ENCODE measurements around the gene GPR142. TPM values are rescaled to one million over a fixed set of nuclear protein-coding genes. Genes with fewer than 3 reads are reported as not detected.

The GPR142 gene
- total and polyA plus RNA-seq, 10 of the 15 experiments (the other 5 are each of a cell fraction or from before 2014, with no cell fraction given) = not detected

GRCh38 chr17:74390680-74391653 lies 23.7 kb downstream of the GPR142 start (continued):
- TF ChIP-seq NKRF (conservative IDR thresholded peaks at IDR 0.05) = no peak
- TF ChIP-seq FOXM1 (IDR thresholded peaks at IDR 0.05; ENCODE audit: low read depth, low read length) = no peak
- no peak for TF ChIP-seq RELA (IDR thresholded peaks at IDR 0.05; ENCODE audit: borderline replicate concordance, partially characterized antibody)
- no peak for TF ChIP-seq FOXK2 (IDR thresholded peaks at IDR 0.05)
- TF ChIP-seq POLR2AphosphoS5 (IDR thresholded peaks at IDR 0.05; ENCODE audit: low read length) = no peak
- TF ChIP-seq SPI1 (IDR thresholded peaks at IDR 0.05; ENCODE audit: borderline replicate concordance, insufficient read depth, low read depth, low read length) = no peak
- no peak for TF ChIP-seq ASH2L (IDR thresholded peaks at IDR 0.05; ENCODE audit: borderline replicate concordance, low read depth)

- DNase-seq (ENCODE audit: low read depth, low spot score) = no peak
- no peaks in the 10 kb centered on the region for H3K36me3 ChIP-seq (ENCODE audit: control insufficient read depth in 2 of 2, insufficient read depth in 2 of 2, low read length in 1 of 2)
- H2AFZ ChIP-seq (ENCODE audit: control insufficient read depth, low read depth, low read length) = no peak overlapping the region
- H4K20me1 ChIP-seq (ENCODE audit: control insufficient read depth, insufficient read depth) = no peaks in the 10 kb centered on the region
- H3K79me2 ChIP-seq (ENCODE audit: control insufficient read depth, insufficient read depth, low read length) = no peaks in the 10 kb centered on the region
- intact Hi-C loops (cut with micrococcal nuclease; ENCODE audit: unreplicated experiment) (no loop called here), in situ Hi-C loops (cut with MboI) (no loop called here)
- no peaks in the 10 kb centered on the region; a peak in 1 of 4 replicates for H3K27me3 ChIP-seq (replicated peaks in 1 of 2; ENCODE audit: control insufficient read depth in 2 of 2, insufficient read depth in 2 of 2, low read length in 1 of 2)
- H3K4me2 ChIP-seq (ENCODE audit: control insufficient read depth, insufficient read depth) = no peak overlapping the region
- H3K9me3 ChIP-seq (replicated peaks; ENCODE audit: control insufficient read depth, insufficient read depth, low read length) = no peaks in the 10 kb centered on the region
- H3K4me3 ChIP-seq = no peak overlapping the region
- ChIA-PET SMC1A (ENCODE audit: uncharacterized antibody, unreplicated experiment) (interaction anchor here (1.0 to 1.5 kb wide), 4 partner anchors 45 to 105 kb away, joined by 3 to 5 read pairs (median 4); no protein-coding TSS in a partner anchor), CTCF (interaction anchor here (0.7 to 2.9 kb wide), 8 partner anchors 13 to 175 kb away, joined by 3 to 13 read pairs (median 4); partner anchors contain the start of gene GPR142), POLR2A (no interaction called here), RAD21 (ENCODE audit: unreplicated experiment) (interaction anchor here (0.7 to 1.8 kb wide), 3 partner anchors 11 to 141 kb away, joined by 3 to 5 read pairs (median 3); no protein-coding TSS in a partner anchor)
- no peak for ATAC-seq
- WGBS (ENCODE audit: insufficient coverage, insufficient replicate concordance, low lambda C conversion rate, missing lambda C conversion rate) = 5% methylated on average over 5 of the region's 5 CpGs
- no TSS peak for BruUV-seq (replicated peaks)
- H3K4me1 ChIP-seq (ENCODE audit: control insufficient read depth, insufficient read depth, low read length) = no peaks in the 10 kb centered on the region
- no peak overlapping the region for H3K27ac ChIP-seq (ENCODE audit: control insufficient read depth, insufficient read depth)
- H3K9ac ChIP-seq (ENCODE audit: control insufficient read depth, insufficient read depth, low read length) = no peak overlapping the region
- no peak for TF ChIP-seq YY1 (IDR thresholded peaks at IDR 0.05; ENCODE audit: low read depth, low read length)
- no peak for TF ChIP-seq TCF7 (IDR thresholded peaks at IDR 0.05; ENCODE audit: borderline replicate concordance)
- TF ChIP-seq JUNB (IDR thresholded peaks at IDR 0.05) = no peak
- no peak for TF ChIP-seq SMAD5 (IDR thresholded peaks at IDR 0.05; ENCODE audit: low read depth)
- TF ChIP-seq, protein P1, sequence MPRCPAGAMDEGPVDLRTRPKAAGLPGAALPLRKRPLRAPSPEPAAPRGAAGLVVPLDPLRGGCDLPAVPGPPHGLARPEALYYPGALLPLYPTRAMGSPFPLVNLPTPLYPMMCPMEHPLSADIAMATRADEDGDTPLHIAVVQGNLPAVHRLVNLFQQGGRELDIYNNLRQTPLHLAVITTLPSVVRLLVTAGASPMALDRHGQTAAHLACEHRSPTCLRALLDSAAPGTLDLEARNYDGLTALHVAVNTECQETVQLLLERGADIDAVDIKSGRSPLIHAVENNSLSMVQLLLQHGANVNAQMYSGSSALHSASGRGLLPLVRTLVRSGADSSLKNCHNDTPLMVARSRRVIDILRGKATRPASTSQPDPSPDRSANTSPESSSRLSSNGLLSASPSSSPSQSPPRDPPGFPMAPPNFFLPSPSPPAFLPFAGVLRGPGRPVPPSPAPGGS (IDR thresholded peaks at IDR 0.05; ENCODE audit: borderline replicate concordance, insufficient read depth, low read depth, low read length, poor library complexity, severe bottlenecking) = no peak
- TF ChIP-seq, protein P2, sequence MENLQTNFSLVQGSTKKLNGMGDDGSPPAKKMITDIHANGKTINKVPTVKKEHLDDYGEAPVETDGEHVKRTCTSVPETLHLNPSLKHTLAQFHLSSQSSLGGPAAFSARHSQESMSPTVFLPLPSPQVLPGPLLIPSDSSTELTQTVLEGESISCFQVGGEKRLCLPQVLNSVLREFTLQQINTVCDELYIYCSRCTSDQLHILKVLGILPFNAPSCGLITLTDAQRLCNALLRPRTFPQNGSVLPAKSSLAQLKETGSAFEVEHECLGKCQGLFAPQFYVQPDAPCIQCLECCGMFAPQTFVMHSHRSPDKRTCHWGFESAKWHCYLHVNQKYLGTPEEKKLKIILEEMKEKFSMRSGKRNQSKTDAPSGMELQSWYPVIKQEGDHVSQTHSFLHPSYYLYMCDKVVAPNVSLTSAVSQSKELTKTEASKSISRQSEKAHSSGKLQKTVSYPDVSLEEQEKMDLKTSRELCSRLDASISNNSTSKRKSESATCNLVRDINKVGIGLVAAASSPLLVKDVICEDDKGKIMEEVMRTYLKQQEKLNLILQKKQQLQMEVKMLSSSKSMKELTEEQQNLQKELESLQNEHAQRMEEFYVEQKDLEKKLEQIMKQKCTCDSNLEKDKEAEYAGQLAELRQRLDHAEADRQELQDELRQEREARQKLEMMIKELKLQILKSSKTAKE (IDR thresholded peaks at IDR 0.05; ENCODE audit: low read depth, poor library complexity, severe bottlenecking) = no peak
- no peak for FAIRE-seq
Measured at GRCh38 chr17:74391771-74392170, 24.5 kb downstream of the GPR142 start.

Measured in GM12878 (cell line).